ENCODE measurements around the gene LRRC75B.

LRRC75B gene

GRCh38 chr22:24541681-24542515, 51.0 kb downstream of the LRRC75B start:
- ATAC-seq, result no peak
- TF ChIP-seq POU6F1 (CRISPR knock-in tag; IDR thresholded peaks at IDR 0.05; ENCODE audit: borderline replicate concordance, low read depth) (no peak), ARNTL (CRISPR knock-in tag; IDR thresholded peaks at IDR 0.05; ENCODE audit: borderline replicate concordance, low read depth) (no peak), CSDC2 (CRISPR knock-in tag; IDR thresholded peaks at IDR 0.05) (no peak), PATZ1 (CRISPR knock-in tag; IDR thresholded peaks at IDR 0.05; ENCODE audit: borderline replicate concordance) (no peak), GLIS3 (CRISPR knock-in tag; IDR thresholded peaks at IDR 0.05) (no peak), ISL1 (CRISPR knock-in tag; IDR thresholded peaks at IDR 0.05) (no peak), ZC3H10 (CRISPR knock-in tag; IDR thresholded peaks at IDR 0.05) (no peak), RARB (CRISPR knock-in tag; IDR thresholded peaks at IDR 0.05) (no peak), ZNF8 (CRISPR knock-in tag; IDR thresholded peaks at IDR 0.05) (no peak), TOX (CRISPR knock-in tag; IDR thresholded peaks at IDR 0.05; ENCODE audit: borderline replicate concordance) (no peak), ESRRG (CRISPR knock-in tag; IDR thresholded peaks at IDR 0.05) (no peak), CREB5 (CRISPR knock-in tag; IDR thresholded peaks at IDR 0.05; ENCODE audit: low read depth) (no peak), ZNF565 (CRISPR knock-in tag; conservative IDR thresholded peaks at IDR 0.05; ENCODE audit: low read depth) (no peak), ZNF70 (CRISPR knock-in tag; IDR thresholded peaks at IDR 0.05) (no peak), ZFP3 (CRISPR knock-in tag; IDR thresholded peaks at IDR 0.05) (no peak), ZFP30 (CRISPR knock-in tag; IDR thresholded peaks at IDR 0.05) (no peak), CSRNP3 (CRISPR knock-in tag; IDR thresholded peaks at IDR 0.05) (no peak)

- ATAC-seq, result no peak
- TF ChIP-seq CSDC2 (CRISPR knock-in tag; IDR thresholded peaks at IDR 0.05) (no peak), GLIS3 (CRISPR knock-in tag; IDR thresholded peaks at IDR 0.05) (no peak), OSR1 (CRISPR knock-in tag; IDR thresholded peaks at IDR 0.05) (no peak), ZNF8 (CRISPR knock-in tag; IDR thresholded peaks at IDR 0.05) (no peak), SNAI2 (CRISPR knock-in tag; IDR thresholded peaks at IDR 0.05) (no peak), ZNF70 (CRISPR knock-in tag; IDR thresholded peaks at IDR 0.05) (no peak), ZFP30 (CRISPR knock-in tag; IDR thresholded peaks at IDR 0.05) (no peak), RARB (CRISPR knock-in tag; IDR thresholded peaks at IDR 0.05) (no peak), BACH2 (CRISPR knock-in tag; IDR thresholded peaks at IDR 0.05; ENCODE audit: borderline replicate concordance) (no peak), ISL1 (CRISPR knock-in tag; IDR thresholded peaks at IDR 0.05) (no peak)
These were observed 52.4 kb downstream of the LRRC75B start for GRCh38 chr22:24540470-24540869.

GRCh38 chr22:24536089-24536488, 56.8 kb downstream of the LRRC75B start:
- no peak for ATAC-seq
- no peak for TF ChIP-seq ZFP30 (CRISPR knock-in tag; IDR thresholded peaks at IDR 0.05)
- no peak for TF ChIP-seq POU6F1 (CRISPR knock-in tag; IDR thresholded peaks at IDR 0.05; ENCODE audit: borderline replicate concordance, low read depth)
- no peak for TF ChIP-seq ESRRG (CRISPR knock-in tag; IDR thresholded peaks at IDR 0.05)
- TF ChIP-seq CREB5 (CRISPR knock-in tag; IDR thresholded peaks at IDR 0.05; ENCODE audit: low read depth), result no peak
- TF ChIP-seq TCF4 (CRISPR knock-in tag; IDR thresholded peaks at IDR 0.05; ENCODE audit: borderline replicate concordance), result no peak
- TF ChIP-seq BACH2 (CRISPR knock-in tag; IDR thresholded peaks at IDR 0.05; ENCODE audit: borderline replicate concordance), result no peak
- TF ChIP-seq ISL1 (CRISPR knock-in tag; IDR thresholded peaks at IDR 0.05), result no peak
- TF ChIP-seq GLIS3 (CRISPR knock-in tag; IDR thresholded peaks at IDR 0.05), result no peak
- no peak for TF ChIP-seq CSRNP3 (CRISPR knock-in tag; IDR thresholded peaks at IDR 0.05)
- no peak for TF ChIP-seq PPARA (CRISPR knock-in tag; IDR thresholded peaks at IDR 0.05; ENCODE audit: borderline replicate concordance)
- TF ChIP-seq ZC3H10 (CRISPR knock-in tag; IDR thresholded peaks at IDR 0.05), result no peak
- TF ChIP-seq CSDC2 (CRISPR knock-in tag; IDR thresholded peaks at IDR 0.05), result no peak
- no peak for TF ChIP-seq ZFP3 (CRISPR knock-in tag; IDR thresholded peaks at IDR 0.05)

Data from SK-N-SH treated with all-trans-retinoic acid at 6 μM for 48 hours (cell line).